Measurements from ENCODE around the gene KCND2.

Gene KCND2

GRCh38 chr7:120718361-120718760 lies 445.4 kb downstream of the KCND2 start:
- no peak for DNase-seq (ENCODE audit: low read depth)
- no peak overlapping the region for H3K4me3 ChIP-seq (ENCODE audit: control insufficient read depth, low read depth, low read length)
- no peak for TF ChIP-seq CTCF (IDR thresholded peaks at IDR 0.05; ENCODE audit: control insufficient read depth, insufficient read depth, low read depth, low read length, missing control alignments)

GRCh38 chr7:120720317-120720716 lies 447.3 kb downstream of the KCND2 start:
- no peak for TF ChIP-seq CTCF (IDR thresholded peaks at IDR 0.05; ENCODE audit: control insufficient read depth, insufficient read depth, low read depth, low read length, missing control alignments)
- DNase-seq (ENCODE audit: low read depth) = no peak
- no peak overlapping the region for H3K4me3 ChIP-seq (ENCODE audit: control insufficient read depth, low read depth, low read length)

- no peak for TF ChIP-seq CTCF (IDR thresholded peaks at IDR 0.05; ENCODE audit: control insufficient read depth, insufficient read depth, low read depth, low read length, missing control alignments)
- H3K4me3 ChIP-seq (ENCODE audit: control insufficient read depth, low read depth, low read length) = no peak overlapping the region
- DNase-seq (ENCODE audit: low read depth) = no peak
Observed at GRCh38 chr7:120723465-120724385, 450.8 kb downstream of the KCND2 start.

GRCh38 chr7:120724448-120724847 lies 451.5 kb downstream of the KCND2 start:
- DNase-seq (ENCODE audit: low read depth) = no peak
- no peak overlapping the region for H3K4me3 ChIP-seq (ENCODE audit: control insufficient read depth, low read depth, low read length)
- TF ChIP-seq CTCF (IDR thresholded peaks at IDR 0.05; ENCODE audit: control insufficient read depth, insufficient read depth, low read depth, low read length, missing control alignments) = no peak

GRCh38 chr7:120724955-120725354 lies 452.0 kb downstream of the KCND2 start:
- no peak for TF ChIP-seq CTCF (IDR thresholded peaks at IDR 0.05; ENCODE audit: control insufficient read depth, insufficient read depth, low read depth, low read length, missing control alignments)
- DNase-seq (ENCODE audit: low read depth) = no peak
- H3K4me3 ChIP-seq (ENCODE audit: control insufficient read depth, low read depth, low read length) = no peak overlapping the region

- peak; percentile 51 for TF ChIP-seq CTCF (IDR thresholded peaks at IDR 0.05; ENCODE audit: control insufficient read depth, insufficient read depth, low read depth, low read length, missing control alignments)
- no peak overlapping the region for H3K4me3 ChIP-seq (ENCODE audit: control insufficient read depth, low read depth, low read length)
- peak; percentile 8 for DNase-seq (ENCODE audit: low read depth)
Observed at GRCh38 chr7:120725376-120726039, 452.5 kb downstream of the KCND2 start.

All from AG09309 (cell line).